GM13977 (cell line): ENCODE results near the gene PPP2R2D.

Source experiments
- DNase-seq: peaks from one replicate; pipeline ENCODE4 v3.0.0; 2012; ENCODE audit warnings: low spot score
- CTCF ChIP-seq: IDR thresholded peaks from 2 replicates; pipeline ENCODE4 v1.5.1; 2012; ENCODE audit warnings: mild to moderate bottlenecking, control low read depth; ENCODE audit not compliant: insufficient read depth; ENCODE audit errors: extremely low read depth, missing control alignments
- in situ Hi-C: fragments of 300-500 bp; cut with MboI; formaldehyde crosslinking; loops from one replicate; pipeline ENCODE4 v1.12.0; 2022; ENCODE audit warnings: low sequenced_read_pairs, low pct_unique_long_range_greater_than_20kb, mixed read lengths, inconsistent platforms; ENCODE audit not compliant: unreplicated experiment

Gene PPP2R2D

GRCh38 chr10:131944412-131944811, 43.6 kb downstream of the PPP2R2D start:
- TF ChIP-seq CTCF, result no peak
- DNase-seq, result no peak
- in situ Hi-C loops, result no loop called here

DNA sequence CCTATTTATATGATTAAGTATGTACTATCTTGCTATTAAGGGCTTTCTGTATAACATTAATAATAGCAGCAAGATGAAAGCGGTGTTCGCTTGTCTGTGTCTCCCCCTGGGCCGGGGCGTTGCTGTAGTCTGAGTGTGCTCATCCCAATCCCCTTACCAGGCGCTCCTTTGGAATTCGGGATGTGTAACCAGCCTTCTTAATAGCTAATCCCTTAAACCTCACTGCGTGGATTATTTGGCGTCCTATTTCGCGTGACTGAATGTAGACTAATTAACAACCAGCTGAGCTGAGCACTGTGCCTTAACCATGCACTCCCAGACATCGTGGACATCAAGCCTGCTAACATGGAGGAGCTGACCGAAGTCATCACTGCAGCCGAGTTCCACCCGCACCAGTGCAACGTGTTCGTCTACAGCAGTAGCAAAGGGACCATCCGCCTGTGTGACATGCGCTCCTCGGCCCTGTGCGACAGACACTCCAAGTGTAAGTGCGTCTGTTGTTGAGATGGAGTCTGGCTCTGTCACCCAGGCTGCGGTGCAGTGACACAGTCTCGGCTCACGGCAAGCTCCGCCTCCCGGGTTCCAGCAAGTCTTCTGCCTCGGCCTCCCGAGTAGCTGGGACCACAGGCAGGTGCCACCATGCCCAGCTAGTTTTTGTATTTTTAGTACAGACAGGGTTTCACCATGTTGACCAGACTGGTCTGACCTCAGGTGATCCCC, 44.3 kb downstream of the PPP2R2D start:
- no peak for TF ChIP-seq CTCF
- in situ Hi-C loops, result no loop called here
- DNase-seq, result no peak

- in situ Hi-C loops, result no loop called here
- TF ChIP-seq CTCF, result no peak
- no peak for DNase-seq
These were observed 45.5 kb downstream of the PPP2R2D start for GRCh38 chr10:131946321-131946751.

DNA sequence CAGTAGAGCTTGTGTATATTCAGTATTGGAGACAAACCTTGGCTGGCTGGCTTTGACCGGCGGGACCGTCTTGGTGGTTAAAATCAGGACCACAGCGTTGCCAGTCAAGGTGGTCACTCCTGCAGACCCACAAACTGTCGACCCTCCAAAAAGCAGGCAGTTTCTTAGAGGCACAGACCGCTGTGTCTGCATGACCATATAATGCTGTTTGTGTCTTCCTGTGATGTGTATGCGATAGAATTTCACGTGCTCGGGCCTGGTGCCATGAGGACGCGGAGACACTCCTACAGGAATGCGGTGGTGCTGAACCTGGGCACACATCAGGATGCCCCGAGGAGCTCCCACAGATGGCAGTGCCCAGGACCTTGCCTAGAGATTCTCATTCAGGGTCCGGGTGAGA, 46.1 kb downstream of the PPP2R2D start:
- DNase-seq, result no peak
- TF ChIP-seq CTCF, result no peak
- in situ Hi-C loops, result no loop called here

- no peak for TF ChIP-seq CTCF
- in situ Hi-C loops, result no loop called here
- DNase-seq, result no peak
These were observed 47.0 kb downstream of the PPP2R2D start for GRCh38 chr10:131947631-131948347.

DNA sequence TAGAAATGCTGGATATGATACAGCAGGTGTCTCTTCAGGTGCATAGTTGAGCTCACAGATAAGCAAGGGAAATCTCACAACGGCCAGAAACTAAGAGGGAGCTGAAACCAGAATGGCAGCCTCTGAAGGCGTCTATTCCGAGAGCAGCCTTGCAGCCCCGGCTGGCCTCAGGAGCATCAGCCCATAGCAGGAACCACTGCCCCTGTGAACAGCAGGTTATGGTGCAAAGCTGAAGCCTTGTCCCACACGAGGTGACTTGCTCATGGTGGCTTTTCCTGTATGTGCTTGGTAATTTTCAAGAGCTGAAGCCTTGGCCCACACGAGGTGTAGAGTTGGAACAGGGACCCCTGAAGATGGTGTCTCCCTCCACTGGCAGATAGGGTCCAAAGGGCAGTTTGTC, 47.7 kb downstream of the PPP2R2D start:
- in situ Hi-C loops, result no loop called here
- DNase-seq, result no peak
- no peak for TF ChIP-seq CTCF
